Stimulated activated CD4-positive, alpha-beta T cell treated with anti-CD3 and anti-CD28 coated beads, Interleukin-2, amount 100 ng/mL, for 4 hours (primary cell): ENCODE measurements around the gene SEC14L1.
"Not testable (repeated sequence)": the region's sequence is repeated elsewhere in the genome, so short reads cannot be mapped to it uniquely, and the experiment has no call there.

ENCODE experiments used
- DNase-seq: peaks from one replicate; pipeline ENCODE4 v3.0.0-alpha.2; 2020; ENCODE audit warnings: low read depth

Gene SEC14L1

GRCh38 chr17:77237232-77238008, 96.7 kb downstream of the SEC14L1 start:
- DNase-seq = no peak

- no peak for DNase-seq
These were observed 100.2 kb downstream of the SEC14L1 start for GRCh38 chr17:77240976-77241375.

DNA sequence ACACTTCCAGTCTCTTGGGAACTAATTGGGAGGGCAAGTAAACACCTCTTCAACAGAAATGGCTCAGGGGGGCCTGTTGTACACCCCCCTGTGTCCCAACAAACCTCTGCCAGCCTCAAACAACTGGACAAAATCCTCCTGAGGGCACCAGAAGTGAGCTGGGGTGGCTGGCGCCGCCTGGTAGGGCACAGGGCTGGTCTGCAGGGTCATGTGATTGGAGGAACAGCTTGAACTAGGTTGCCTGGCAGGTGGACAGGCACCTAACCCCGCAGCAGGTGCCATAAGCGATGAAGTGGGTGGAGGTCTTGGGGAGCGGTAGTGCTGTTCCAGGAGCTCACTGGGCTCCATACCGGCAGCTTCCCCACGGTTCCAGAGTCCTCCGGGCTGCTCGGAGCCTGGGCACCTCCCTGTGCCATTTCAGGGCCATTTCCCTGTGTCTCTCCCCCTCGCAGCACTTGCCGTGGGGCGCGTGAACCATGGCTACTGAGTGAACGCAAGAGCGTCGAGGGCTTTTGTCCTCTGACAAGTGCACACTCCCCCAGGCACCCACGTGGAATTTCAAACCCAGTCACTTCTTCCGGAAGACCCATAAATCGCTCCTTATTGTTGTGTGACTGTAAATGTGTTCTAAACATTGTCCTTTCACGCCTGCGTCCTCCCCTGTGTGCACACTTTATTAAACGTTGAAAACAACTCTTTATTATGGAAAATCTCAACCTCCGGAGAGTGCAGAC, 101.5 kb downstream of the SEC14L1 start:
- DNase-seq = no peak

- no peak for DNase-seq
These were observed 104.6 kb downstream of the SEC14L1 start for GRCh38 chr17:77245162-77245926.

GRCh38 chr17:77246110-77247047, 105.6 kb downstream of the SEC14L1 start:
- DNase-seq = no peak

- peak; percentile 75 for DNase-seq
These were observed 106.3 kb downstream of the SEC14L1 start for GRCh38 chr17:77247048-77247541.

GRCh38 chr17:77247609-77248008, 106.8 kb downstream of the SEC14L1 start:
- no peak for DNase-seq

DNA sequence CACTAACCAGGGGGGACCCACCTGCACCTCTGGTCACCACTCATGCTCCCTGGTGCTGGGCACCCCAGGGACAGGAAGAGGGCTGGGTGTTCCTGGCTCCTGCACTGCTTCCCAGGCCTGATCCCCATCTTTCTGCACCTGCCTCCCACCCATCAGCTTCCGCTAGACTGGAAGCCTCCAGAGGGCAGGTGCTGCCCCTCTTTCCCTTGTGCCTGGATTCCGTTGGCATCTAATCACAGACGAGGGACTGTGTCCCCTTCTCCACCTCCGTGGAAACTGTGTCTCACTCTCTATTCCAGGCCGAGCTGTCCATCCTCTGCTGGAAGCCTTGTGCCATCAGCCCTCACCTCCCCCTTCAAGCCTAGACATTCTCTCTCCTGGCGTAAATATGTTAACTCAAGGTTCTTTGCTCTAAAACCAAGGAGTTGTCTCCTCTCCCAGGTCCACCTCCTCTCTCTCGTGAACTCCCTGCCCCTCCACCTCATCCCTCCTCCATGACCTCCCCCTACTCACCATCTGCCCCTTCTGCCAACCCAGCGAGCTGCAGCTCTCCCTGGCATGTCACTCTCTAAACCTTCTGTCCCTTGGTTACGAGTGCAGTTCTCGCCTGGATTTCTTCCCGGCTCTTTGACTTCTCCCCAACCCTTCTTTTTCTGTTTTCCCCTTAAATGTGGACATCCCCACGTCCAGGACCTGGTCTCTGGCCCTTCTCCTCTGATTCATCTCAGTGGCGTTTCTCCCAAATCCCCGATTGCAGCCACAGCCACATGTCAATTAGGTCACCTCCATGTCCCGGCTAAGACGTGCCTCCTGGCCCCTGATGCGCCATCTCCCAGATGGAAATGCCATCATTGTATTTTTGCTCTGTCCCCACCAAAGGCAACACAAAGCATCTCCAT, 107.7 kb downstream of the SEC14L1 start:
- DNase-seq = no peak

DNA sequence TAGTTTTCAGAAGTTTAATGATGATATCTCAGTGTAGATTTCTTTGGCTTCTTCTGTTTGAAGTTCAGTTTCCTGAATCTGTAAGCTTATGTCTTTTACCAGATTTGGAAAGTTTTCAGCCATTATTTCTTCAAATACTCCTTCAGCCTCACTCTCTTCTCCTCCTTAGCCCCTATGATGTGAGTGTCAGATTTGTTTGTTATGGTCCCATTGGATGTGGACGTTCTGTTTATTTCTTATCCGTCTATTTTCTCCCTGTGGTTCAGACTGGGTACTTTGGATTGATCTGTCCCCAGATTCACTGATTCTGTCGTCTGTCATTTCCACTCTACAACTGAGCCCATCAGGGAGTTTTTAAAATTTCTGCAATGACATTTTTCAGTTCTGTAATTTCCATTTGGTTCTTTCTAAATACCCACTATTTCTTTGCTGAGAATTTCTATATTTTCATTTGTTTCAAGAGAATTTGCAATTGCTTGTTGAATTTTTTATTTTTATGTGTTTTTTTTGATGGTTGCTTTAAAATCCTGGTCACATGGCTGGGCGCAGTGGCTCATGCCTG, 110.9 kb downstream of the SEC14L1 start:
- DNase-seq = no peak

DNA sequence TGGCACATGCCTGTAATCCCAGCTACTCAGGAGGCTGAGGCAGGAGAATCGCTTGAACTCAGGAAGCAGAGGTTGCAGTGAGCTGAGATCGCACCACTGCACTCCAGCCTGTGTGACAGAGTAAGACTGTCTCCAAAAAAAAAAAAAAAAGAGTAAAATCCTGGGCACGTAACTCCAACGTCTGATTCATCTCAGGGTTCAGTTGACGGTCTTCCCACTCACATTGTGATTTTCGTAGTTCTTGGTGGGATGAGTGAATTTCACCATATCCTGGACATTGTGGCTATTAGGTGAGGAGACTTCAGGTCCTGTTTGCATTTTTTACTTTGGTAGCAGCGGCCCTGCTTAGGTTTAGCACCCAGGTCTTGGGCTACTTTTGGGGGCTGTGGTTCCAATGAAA, 111.5 kb downstream of the SEC14L1 start:
- DNase-seq = not testable (repeated sequence)

GRCh38 chr17:77253611-77254051, 112.9 kb downstream of the SEC14L1 start:
- DNase-seq = no peak

DNA sequence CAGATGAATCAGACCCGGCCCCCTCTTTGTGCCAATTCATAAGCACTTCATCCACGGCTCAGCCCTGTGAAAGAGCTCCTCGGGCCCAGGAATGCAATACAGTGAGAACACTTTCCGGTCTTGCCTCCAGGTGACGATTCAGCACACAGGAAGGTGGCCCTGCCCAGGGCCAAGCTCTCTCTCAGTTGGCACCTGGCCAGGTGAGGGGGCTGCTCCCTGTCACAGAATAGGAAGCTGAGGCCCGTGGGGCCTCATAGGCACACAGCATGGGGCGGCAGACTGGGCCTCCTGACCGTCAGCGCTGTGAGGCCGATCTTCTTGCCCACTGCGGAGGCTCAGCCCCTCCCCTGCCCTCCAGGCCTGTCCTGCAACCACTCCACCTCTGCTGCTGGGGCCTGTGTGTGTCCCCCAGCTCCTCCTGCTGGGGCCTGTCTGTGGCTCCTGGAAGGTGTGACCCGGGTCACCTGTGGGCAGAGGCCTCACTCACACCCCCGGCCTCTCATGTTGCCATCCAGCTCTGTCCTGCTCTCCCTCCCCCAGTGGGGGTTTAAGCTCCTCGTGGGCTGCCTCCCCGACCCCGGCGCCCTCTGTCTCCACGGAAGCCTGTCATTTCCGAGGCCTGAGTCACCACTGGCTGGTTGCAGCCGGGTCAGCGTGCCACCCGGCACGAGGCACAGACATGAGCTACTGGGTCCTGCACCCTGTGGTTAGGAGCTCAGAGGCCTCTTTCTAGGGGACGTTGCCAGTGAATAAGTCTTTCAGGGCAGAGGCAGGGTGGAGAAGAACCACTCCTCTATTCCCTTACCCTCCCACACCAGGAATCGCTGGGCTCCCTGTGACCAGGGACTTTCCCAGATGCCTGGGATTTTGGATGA, 114.4 kb downstream of the SEC14L1 start:
- no peak for DNase-seq

DNA sequence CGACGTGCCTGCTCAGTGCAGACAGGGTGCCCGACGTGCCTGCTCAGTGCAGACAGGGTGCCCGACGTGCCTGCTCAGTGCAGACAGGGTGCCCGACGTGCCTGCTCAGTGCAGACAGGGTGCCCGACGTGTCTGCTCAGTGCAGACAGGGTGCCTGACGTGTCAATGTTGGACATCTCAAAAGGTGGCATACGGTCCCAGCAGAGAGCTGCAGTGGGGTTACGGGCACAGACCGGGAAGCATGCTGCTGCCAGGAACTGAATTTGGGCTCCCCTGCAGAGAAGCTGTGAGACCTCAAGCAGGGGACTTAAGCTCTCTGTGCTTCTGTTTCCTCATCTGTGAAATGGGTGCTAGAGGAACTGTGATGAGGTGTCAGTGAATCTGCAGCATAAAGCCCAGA, 115.2 kb downstream of the SEC14L1 start:
- DNase-seq = not testable (repeated sequence)

DNA sequence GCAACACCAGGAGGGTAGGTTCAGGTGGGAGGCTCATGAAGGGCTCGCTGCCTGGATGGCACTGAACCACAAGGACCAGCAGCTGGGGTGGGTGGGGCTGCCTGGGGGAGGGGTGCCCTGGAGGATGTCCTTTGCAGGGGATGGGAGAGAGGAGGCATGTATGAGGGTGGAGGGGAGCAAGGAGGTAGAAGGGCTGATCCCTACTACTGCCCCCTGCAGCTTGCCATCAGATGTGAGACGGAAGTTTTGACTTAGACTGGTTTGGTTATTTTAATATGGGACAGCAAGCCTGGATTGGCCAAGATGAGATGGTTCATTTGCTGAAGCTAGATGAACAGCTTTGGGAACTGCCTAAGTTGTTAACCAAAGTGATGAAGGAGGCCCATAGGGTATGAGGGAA, 115.9 kb downstream of the SEC14L1 start:
- no peak for DNase-seq

DNA sequence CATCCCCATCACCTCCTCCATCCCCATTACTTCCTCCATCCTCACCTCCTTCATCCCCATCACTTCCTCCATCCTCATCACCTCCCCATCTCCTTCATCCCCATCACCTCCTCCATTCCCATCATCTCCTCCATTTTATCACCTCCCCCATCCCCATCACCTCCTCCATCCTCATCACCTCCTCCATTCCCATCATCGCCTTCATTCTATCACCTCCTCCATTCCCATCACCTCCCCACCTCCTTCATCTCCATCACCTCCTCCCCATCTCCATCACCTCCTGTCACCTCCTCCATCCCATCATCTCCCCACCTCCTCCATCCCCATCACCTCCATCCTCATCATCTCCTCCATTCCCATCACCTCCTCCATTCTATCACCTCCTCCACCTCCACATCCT, 116.4 kb downstream of the SEC14L1 start:
- DNase-seq = no peak

DNA sequence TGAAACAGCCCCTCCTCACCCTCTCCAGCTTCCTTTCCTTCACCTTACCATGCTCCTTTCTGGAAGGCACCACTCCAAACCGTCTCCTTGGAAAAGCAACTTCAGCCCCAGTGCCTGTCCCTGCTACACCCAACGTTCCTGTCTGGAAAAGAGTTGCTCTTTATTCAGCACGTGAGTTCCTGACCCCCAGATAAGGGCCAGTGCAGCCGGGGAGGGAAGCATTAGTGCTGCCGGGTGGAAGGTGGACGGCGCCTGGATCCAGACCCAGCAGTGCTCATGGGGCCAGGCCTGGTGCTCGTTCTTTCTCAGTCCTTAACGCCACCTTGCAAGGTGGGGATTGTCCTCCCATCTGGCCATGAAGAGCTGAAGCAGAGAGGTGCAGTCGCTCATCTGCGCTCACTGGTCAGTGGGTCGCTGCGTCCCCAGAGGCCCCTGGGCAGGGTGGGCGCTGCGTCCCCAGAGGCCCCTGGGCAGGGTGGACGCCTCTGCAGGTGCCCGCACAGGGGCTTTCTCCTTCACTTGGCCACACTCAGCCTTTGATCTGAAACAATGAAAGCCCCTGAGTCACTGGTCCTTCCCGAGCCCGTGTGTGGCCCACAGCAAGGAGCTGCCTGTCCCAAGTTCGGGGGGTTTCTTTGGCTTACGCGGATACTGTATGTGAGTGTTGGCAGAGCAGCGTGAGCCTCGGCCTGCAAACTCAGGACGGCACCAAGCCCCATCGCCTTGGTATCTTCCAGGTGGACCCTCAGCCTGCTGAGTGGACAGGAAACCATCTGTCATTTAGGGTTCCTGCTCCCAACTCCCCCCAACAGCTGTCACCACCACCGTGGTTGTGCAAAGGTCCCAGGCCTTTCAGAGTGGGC, 117.1 kb downstream of the SEC14L1 start:
- DNase-seq = no peak

DNA sequence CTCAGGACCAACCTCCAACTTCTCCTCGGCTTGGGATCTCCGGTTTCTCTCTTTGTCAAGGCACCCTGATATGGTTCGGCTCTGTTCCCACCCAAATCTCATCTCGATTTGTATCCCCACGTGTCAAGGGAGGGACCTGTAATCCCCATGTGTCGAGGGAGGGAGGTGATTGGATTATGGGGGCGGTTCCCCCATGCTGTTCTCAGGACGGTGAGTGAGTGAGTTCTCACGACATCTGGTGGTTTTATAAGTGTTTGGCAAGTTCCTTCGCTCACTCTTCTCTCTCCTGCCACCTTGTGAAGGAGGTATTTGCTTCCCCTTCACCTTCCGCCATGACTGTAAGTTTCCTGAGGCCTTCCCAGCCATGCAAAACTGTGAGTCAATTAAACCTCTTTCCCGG, 117.9 kb downstream of the SEC14L1 start:
- DNase-seq = no peak

- no peak for DNase-seq
These were observed 124.0 kb downstream of the SEC14L1 start for GRCh38 chr17:77264617-77265230.
